ENCODE measurements around the gene IL1RAPL1. TPM values are rescaled to one million over a fixed set of nuclear protein-coding genes. Genes with fewer than 3 reads are reported as not detected.

The IL1RAPL1 gene
- total RNA-seq, 4 donors from 2014 or later, result 0.78 TPM; not detected in 3

DNA sequence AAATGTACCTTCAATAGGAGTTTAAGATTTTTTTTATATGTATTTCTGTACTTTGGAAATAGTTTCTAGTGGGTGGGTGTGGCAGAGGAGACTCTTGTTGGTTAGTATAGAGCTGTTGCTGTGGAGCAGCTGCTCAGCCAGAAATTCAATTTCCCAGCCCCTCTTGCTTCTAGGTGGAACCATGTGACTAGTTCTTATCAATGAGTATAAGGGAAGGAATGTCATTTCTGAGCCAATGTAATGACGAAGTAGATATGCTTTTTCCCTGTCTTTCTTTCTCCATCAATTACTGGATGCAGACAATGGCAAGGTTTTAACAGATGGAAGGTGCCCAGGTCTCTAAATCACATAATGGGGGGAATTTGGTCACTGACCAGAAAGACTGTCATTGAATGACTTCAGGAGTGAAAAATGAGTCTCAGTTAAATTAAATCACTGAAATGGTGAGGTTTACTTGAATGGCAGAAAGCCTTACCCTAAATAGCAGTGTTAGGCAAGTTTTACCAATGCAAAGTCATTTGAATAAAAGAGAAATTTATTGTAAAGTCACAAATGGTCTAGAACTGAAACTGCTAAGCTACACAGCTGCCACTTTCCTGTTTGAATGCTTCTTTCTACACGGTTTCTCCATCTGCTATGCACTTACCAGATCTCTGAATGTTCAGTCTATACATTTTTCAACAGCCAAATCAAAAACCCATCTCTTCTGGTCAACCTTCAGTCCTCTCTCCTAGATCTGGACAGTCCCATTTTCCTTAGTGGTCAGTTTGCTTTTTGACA is 832.7 kb downstream of the IL1RAPL1 start:
- intact Hi-C loops (cut with DNase I), result no loop called here
- no peaks in the 10 kb centered on the region for H3K27me3 ChIP-seq
- no peaks in the 10 kb centered on the region for H3K9me3 ChIP-seq
- no peak overlapping the region for H3K4me3 ChIP-seq (replicated peaks in 1 of 3)
- H3K27ac ChIP-seq, result no peak overlapping the region
- no peaks in the 10 kb centered on the region for H3K36me3 ChIP-seq
- TF ChIP-seq, protein P1, sequence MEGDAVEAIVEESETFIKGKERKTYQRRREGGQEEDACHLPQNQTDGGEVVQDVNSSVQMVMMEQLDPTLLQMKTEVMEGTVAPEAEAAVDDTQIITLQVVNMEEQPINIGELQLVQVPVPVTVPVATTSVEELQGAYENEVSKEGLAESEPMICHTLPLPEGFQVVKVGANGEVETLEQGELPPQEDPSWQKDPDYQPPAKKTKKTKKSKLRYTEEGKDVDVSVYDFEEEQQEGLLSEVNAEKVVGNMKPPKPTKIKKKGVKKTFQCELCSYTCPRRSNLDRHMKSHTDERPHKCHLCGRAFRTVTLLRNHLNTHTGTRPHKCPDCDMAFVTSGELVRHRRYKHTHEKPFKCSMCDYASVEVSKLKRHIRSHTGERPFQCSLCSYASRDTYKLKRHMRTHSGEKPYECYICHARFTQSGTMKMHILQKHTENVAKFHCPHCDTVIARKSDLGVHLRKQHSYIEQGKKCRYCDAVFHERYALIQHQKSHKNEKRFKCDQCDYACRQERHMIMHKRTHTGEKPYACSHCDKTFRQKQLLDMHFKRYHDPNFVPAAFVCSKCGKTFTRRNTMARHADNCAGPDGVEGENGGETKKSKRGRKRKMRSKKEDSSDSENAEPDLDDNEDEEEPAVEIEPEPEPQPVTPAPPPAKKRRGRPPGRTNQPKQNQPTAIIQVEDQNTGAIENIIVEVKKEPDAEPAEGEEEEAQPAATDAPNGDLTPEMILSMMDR (IDR thresholded peaks at IDR 0.05), result no peak
- no peak for TF ChIP-seq POLR2A (IDR thresholded peaks at IDR 0.05)
- H3K4me1 ChIP-seq, result no peaks in the 10 kb centered on the region
- no peak for DNase-seq
- 77 to 81% methylated on average over 2 of the region's 2 CpGs for WGBS, 2 donors

DNA sequence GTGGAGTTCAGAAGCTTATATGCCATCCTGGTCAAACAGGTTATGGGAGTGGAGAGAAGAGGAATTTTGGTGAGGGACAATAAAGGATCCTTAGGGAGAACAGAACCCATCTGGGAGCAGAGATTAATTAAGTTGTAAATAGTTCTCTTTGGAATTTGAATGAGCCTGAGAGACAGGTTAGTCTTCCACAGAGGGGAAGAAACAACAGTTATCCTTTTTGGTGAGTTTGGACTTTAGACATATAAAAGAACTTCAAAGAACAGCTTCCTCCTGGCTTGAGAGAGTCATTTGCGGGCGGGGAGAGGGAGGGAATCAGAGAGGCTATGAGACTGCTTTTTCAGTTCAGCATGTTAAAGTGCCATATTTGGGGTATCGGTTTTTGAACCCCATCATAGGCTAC is 834.8 kb downstream of the IL1RAPL1 start:
- intact Hi-C loops (cut with DNase I), result no loop called here
- Histone ChIP-seq H3K27ac (no peak overlapping the region), H3K9me3 (no peaks in the 10 kb centered on the region), H3K27me3 (no peaks in the 10 kb centered on the region), H3K36me3 (no peaks in the 10 kb centered on the region), H3K4me1 (no peaks in the 10 kb centered on the region), H3K4me3 (replicated peaks in 1 of 3) (no peak overlapping the region)
- DNase-seq, result no peak
- 90 to 93% methylated on average over 3 of the region's 3 CpGs for WGBS, 2 donors
- TF ChIP-seq, protein P1 (IDR thresholded peaks at IDR 0.05), result no peak
- TF ChIP-seq POLR2A (IDR thresholded peaks at IDR 0.05), result no peak

DNA sequence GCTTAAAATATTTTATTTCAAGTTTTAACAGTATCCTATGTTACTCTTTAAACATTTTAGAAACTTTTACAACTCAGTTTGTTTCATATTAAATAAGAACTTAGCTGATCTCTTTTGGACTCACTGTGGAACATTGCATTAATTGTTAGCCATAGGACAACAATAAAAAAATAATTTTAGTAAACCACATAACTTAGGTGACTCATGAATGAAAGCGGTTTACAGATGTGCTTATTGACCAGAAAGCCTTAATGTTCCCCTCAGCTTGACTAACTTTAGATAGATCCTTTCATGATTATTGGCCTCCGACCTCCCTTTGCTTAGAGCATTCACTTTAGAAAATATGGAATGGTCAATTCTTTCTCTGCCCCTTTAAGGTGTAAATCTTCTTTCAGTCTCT is 844.6 kb downstream of the IL1RAPL1 start:
- H3K36me3 ChIP-seq, result no peaks in the 10 kb centered on the region
- DNase-seq, result no peak
- H3K4me1 ChIP-seq, result no peaks in the 10 kb centered on the region
- H3K9me3 ChIP-seq, result no peaks in the 10 kb centered on the region
- H3K27ac ChIP-seq, result no peak overlapping the region
- 92 to 94% methylated on average over 2 of the region's 2 CpGs for WGBS, 2 donors
- intact Hi-C loops (cut with DNase I), result no loop called here
- H3K27me3 ChIP-seq, result no peaks in the 10 kb centered on the region
- TF ChIP-seq POLR2A (IDR thresholded peaks at IDR 0.05), result no peak
- TF ChIP-seq, protein P1 (IDR thresholded peaks at IDR 0.05), result no peak
- no peak overlapping the region for H3K4me3 ChIP-seq (replicated peaks in 1 of 3)

DNA sequence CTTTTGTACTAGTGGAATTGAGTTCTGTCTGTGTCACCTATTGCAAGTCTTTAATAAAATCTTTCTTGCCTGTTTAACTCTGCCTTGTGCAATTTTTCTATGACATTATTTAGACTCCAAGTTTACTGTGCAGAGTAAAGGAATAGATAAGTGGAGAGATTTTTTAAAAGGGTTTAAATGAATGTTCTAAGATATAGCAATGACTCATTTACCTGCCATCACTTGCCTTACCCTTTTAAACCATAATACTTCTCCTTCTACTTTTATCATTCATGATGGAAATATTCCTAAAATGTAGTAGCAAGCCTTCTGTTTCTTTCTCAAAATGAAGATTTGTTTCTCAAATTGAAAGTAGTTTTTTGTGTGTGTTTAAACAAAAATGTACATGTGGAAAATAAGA is 845.3 kb downstream of the IL1RAPL1 start:
- no peaks in the 10 kb centered on the region for H3K36me3 ChIP-seq
- intact Hi-C loops (cut with DNase I), result no loop called here
- no peak overlapping the region for H3K4me3 ChIP-seq (replicated peaks in 1 of 3)
- H3K27me3 ChIP-seq, result no peaks in the 10 kb centered on the region
- no peak for DNase-seq
- H3K27ac ChIP-seq, result no peak overlapping the region
- H3K9me3 ChIP-seq, result no peaks in the 10 kb centered on the region
- TF ChIP-seq, protein P1 (IDR thresholded peaks at IDR 0.05), result no peak
- TF ChIP-seq POLR2A (IDR thresholded peaks at IDR 0.05), result no peak
- no peaks in the 10 kb centered on the region for H3K4me1 ChIP-seq

DNA sequence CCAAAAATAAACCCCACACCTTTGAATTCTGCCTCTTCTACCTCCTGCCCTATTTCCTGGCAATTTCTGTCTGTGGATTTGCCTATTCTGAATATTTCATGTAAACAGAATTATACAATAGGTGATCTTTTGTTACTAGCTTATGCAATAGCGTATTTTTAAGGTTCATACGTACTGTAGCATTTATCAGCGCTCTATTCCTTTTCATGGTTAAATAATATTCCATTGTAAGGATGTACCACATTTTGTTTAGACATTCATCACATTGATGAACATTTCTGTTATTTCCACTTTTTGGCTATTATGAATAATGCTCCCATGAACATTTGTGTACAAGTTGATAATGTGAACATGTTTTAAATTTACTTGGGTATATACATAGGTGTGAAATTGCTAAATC is 847.7 kb downstream of the IL1RAPL1 start:
- DNase-seq, result no peak
- WGBS, 2 donors, result 91 to 96% methylated on average over 3 of the region's 3 CpGs
- Histone ChIP-seq H3K27me3 (no peaks in the 10 kb centered on the region), H3K4me3 (replicated peaks in 1 of 3) (no peak overlapping the region), H3K4me1 (no peaks in the 10 kb centered on the region), H3K9me3 (no peaks in the 10 kb centered on the region), H3K27ac (no peak overlapping the region), H3K36me3 (no peaks in the 10 kb centered on the region)
- intact Hi-C loops (cut with DNase I), result no loop called here
- no peak for TF ChIP-seq POLR2A (IDR thresholded peaks at IDR 0.05)

Data from thyroid gland (tissue), 4 donors.